ENCODE results near the gene DENND1A.

DENND1A gene

GRCh38 chr9:123865226-123866000 is 64.5 kb downstream of the DENND1A start:
- no peak for DNase-seq (ENCODE audit: low read depth in 2 of 3, low spot score in 2 of 3)

GRCh38 chr9:123864251-123864650 is 65.7 kb downstream of the DENND1A start:
- DNase-seq (ENCODE audit: low read depth in 2 of 3, low spot score in 2 of 3): no peak

DNA sequence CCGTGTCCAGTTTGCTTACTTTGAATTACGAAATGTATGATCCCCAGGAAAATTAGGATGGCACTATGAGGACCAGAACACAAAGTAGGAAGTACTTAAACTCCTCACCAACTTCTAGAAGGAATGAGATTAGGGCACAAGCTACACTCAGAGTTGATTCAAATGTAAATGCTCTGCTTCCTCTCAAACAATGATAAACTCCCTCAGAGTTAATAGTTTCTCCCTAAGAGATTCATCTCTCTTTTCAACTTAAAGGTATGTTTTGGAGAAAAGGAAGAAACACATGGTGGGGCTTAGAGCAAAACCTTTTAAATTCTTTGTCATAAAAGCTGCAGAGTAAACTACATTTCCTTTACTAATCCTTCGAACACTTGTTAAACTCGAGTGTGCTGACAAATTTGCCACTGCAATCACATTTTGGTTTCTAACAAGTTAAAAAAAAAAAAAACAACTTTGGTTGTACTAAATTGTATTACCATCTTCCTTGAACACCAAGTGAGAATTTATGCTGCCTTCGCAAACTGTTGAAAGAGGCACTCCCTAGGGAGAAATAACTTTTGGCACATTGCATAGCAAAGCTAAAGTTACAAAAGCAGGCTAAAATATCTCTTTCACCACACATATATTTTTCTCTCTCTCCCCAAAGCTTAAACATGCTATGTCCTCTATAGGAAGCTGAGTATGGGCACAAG is 66.6 kb downstream of the DENND1A start:
- no peak for DNase-seq (ENCODE audit: low read depth in 2 of 3, low spot score in 2 of 3)

DNA sequence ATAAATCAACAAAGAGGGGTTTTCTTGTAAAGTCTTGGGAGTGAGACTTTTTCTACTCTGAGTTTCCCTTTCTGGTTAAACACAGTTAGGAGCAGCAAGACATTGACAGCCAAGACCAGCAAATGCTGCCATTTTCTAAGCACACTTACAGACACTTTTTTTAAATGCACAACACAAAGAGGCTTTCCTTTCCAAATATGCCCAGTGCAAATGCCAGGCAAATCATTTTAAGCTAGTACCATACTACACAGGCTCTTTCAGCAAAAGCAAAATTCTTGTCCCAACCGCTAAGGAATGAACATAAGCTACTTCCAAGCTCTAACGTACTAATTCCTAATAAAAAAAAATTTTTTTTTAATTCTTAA is 68.2 kb downstream of the DENND1A start:
- no peak for DNase-seq (ENCODE audit: low read depth in 2 of 3, low spot score in 2 of 3)

GRCh38 chr9:123861086-123861755 is 68.7 kb downstream of the DENND1A start:
- no peak for DNase-seq (ENCODE audit: low read depth in 2 of 3, low spot score in 2 of 3)

GRCh38 chr9:123860603-123861002 is 69.3 kb downstream of the DENND1A start:
- no peak for DNase-seq (ENCODE audit: low read depth in 2 of 3, low spot score in 2 of 3)

DNA sequence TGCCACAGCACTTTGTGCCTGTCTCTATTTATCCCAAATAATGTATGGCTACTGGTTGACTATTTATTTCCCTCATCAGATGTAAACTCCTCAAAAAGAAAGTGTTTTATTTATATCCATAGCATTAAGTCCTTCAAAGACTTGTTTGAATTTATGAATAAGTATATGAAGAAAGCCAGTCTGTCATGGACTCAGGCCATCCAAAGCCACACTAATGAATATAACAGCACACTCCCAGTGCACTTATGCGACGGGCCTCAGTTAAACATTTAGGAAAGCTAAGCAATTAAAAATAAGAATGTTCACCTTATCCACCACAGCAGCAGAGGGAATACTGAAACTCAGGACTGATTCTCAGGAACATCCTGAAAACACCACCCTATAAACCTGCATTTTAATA is 77.5 kb downstream of the DENND1A start:
- no peak for DNase-seq (ENCODE audit: low read depth in 2 of 3, low spot score in 2 of 3)

GRCh38 chr9:123851851-123852250 is 78.1 kb downstream of the DENND1A start:
- no peak for DNase-seq (ENCODE audit: low read depth in 2 of 3, low spot score in 2 of 3)

DNA sequence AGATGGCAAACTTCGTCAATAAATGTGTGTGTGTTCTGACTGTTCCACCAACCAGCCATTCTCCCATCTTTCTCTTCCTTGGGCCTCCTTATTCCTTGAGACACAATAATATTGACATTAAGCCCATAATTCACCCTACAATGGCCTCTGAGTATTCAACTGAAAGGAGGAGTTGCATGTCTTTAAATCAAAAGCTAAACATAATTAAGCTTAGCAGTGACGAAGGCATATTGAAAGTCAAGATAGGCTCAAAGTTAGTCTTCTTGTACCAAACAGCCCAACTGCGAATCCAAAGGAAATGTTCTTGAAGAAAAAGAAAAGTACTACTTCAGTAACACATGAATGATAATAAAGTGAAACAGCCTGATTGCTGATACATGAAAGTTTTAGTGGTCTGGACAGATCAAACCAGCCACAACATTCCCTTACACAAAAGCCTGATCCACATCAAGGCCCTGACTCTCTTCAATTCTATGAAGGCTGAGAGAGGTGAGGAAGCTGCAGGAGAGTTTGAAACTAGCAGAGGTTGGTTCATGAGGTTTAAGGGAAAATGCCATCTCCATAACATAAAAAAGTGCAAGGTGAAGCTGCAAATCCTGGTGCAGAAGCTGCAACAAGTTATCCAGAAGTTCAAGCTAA is 81.4 kb downstream of the DENND1A start:
- no peak for DNase-seq (ENCODE audit: low read depth in 2 of 3, low spot score in 2 of 3)

- DNase-seq (ENCODE audit: low read depth in 2 of 3, low spot score in 2 of 3): no peak
Observed at GRCh38 chr9:123846966-123847365, 83.0 kb downstream of the DENND1A start.

GRCh38 chr9:123843703-123844102 is 86.2 kb downstream of the DENND1A start:
- DNase-seq (ENCODE audit: low read depth in 2 of 3, low spot score in 2 of 3): no peak

DNA sequence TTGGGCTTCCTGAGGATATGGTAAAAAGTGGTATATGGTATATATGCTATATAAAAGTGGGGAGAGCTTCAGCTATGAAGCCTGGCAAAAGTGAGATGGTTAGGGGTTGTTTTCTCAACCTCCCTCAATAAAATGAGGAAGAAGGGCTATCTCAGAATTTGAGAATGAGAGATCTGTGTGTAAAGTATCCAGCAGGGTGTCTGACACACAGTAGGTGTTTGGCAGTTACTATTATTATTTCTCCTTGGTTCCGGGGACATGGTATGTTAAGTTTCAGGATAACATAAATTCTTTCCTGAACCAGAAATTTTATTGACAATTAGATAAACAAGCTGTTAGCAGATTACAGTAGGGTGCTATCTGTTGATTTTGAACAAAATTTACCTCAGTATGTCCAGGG is 94.1 kb downstream of the DENND1A start:
- no peak for DNase-seq (ENCODE audit: low read depth in 2 of 3, low spot score in 2 of 3)

DNA sequence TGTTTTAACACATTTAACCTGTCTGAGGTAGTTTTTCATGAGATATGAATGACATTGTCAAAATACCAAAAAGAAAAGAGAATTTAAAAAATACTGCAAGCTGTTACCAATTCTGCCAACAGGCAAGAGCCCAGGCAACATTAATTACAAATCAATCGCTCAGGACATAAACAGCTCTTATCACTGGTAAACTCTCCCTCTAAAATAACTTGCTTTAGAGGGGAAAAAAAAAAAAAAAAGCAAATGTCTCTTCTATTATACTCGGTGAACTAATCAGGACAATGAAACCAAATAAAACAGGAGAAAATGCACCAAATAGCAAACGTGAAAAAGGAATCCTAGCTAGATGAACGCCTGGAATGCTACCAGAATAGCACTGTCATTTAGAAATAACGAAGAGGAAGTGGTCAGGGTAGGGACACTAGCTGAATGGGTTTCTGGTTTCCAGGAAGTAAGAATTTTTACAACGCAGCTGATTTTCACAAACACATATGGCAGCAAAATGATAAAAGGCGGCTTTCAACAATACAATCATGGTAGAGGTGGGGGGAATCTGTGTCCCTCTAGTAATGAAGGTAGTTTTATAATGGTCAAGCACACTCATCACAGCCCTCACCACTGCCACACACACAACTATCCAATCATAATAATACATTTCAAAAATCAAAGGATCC is 94.9 kb downstream of the DENND1A start:
- no peak for DNase-seq (ENCODE audit: low read depth in 2 of 3, low spot score in 2 of 3)

- DNase-seq (ENCODE audit: low read depth in 2 of 3, low spot score in 2 of 3): no peak
Observed at GRCh38 chr9:123834218-123834888, 95.6 kb downstream of the DENND1A start.

- DNase-seq (ENCODE audit: low read depth in 2 of 3, low spot score in 2 of 3): no peak
Observed at GRCh38 chr9:123832858-123833650, 96.9 kb downstream of the DENND1A start.

DNA sequence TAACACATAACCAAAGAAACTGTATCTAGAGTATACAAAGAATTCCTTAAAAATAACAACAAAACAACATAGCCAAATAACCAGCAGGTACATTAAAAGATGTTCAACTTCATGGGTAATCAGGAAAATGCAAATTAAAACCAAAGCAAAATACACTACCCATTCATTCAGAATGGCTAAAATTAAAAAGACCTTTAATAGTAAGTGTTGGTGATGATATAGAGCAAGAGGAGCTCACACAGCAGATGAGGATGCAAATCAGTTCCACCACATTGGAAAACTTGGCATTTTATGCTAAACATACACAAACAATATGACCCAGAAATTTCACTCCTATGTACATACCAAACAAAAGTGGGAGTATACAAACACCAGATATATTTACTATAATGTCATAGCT is 97.8 kb downstream of the DENND1A start:
- DNase-seq (ENCODE audit: low read depth in 2 of 3, low spot score in 2 of 3): no peak

DNA sequence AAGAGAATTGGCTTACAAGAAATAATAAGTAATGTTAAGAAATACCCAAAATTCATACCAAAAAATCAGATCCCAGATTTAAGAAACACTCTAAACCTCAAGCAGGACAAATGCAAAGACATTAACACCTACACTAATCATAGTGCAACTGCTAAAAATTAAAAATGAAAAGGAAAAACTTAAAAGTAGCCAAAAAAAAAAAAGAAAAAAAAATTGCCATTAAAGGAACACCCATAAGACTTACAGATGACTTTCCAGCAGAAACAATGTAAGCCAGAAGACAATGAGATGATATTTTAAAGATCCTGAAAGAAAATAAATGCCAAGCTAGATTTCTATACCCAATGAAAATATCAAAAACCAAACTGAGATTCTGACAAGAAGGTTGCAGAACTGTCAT is 101.5 kb downstream of the DENND1A start:
- DNase-seq (ENCODE audit: low read depth in 2 of 3, low spot score in 2 of 3): no peak

GRCh38 chr9:123825342-123826060 is 104.4 kb downstream of the DENND1A start:
- DNase-seq (ENCODE audit: low read depth in 2 of 3, low spot score in 2 of 3): no peak
